Pancreas (tissue), 10 donors: ENCODE data around the gene MOV10L1. TPM values are rescaled to one million over a fixed set of nuclear protein-coding genes. Genes with fewer than 3 reads are reported as not detected.

ENCODE experiments used
- ATAC-seq, 4 donors: fragments of 200-7000 bp; cut with Tn5 transposase; one replicate each; pipeline versions ENCODE4 v1.8.0 to v1.9.1; 2020; ENCODE audit warnings: mild to moderate bottlenecking in 4 of 4, moderate library complexity in 4 of 4
- DNase-seq, 6 donors: peaks; one replicate each; pipeline ENCODE4 v3.0.0-alpha.2; 2020
- FAIRE-seq: peaks from 2 replicates; lab custom pipeline; 2012; peaks lifted over from hg19 to GRCh38; lab: Jason Lieb, UNC
- H3K27ac ChIP-seq, 4 donors: fragments of 200-600 bp; sonication (generic); 1 replicate in 3 of 4; 2 replicates in 1 of 4; pipeline versions ENCODE4 v1.5.0 to v1.8.0; 2020
- H3K27me3 ChIP-seq, 4 donors: fragments of 200-600 bp; one replicate each; pipeline ENCODE4 v1.8.0; 2021
- H3K36me3 ChIP-seq, 3 donors: fragments of 200-600 bp; sonication (generic) in 1 of 3; one replicate each; pipeline versions ENCODE4 v1.5.0 to v1.8.0; 2020 to 2021
- H3K4me1 ChIP-seq, 3 donors: fragments of 200-600 bp; one replicate each; pipeline ENCODE4 v1.8.0; 2021
- H3K4me3 ChIP-seq, 4 donors: fragments of 200-600 bp; sonication (generic) in 2 of 4; one replicate each; pipeline versions ENCODE4 v1.5.0 to v1.8.0; 2020 to 2021
- H3K9me3 ChIP-seq, 4 donors: fragments of 200-600 bp; one replicate each; pipeline ENCODE4 v1.8.0; 2021
- WGBS, 2 donors: extraction: QIAGEN DNeasy Blood & Tissue Kit; methylation state at CpG; one replicate each; pipeline ENCODE4 v1.1.7; 2013; 5-methylcytosine and 5-hydroxymethylcytosine counted together
- intact Hi-C, 3 donors: fragments of 100-400 bp; cut with DNase I; formaldehyde crosslinking; loops; one replicate each; pipeline versions ENCODE4 v1.11.1 to v1.14.2; 2022
- polyA plus RNA-seq, 2 donors: library from polyadenylated mRNA; stranded (reverse); fragments of 200-250 nt; gene quantifications; one replicate each; pipeline ENCODE4 v1.2.3, GENCODE V29; 2013
- total RNA-seq, 6 donors: library from RNA; stranded (reverse); fragmentation: NEBNext Ultra II Directional in 4 of 6; extraction: Animal tissue kit (Norgen Biotek cat#: 25700) in 4 of 6; gene quantifications; one replicate each; pipeline versions ENCODE4 v1.2.1 to v1.2.4, GENCODE V29; 2021 to 2023
- TF ChIP-seq, protein P1 (sequence below), 4 donors: fragments of 200-600 bp; sonication (generic) in 3 of 4; IDR thresholded peaks; one replicate each; pipeline versions ENCODE4 v1.5.0 to v1.8.0; 2021; ENCODE audit warnings: antibody characterized with exemption in 4 of 4
- donor health status: healthy with polysubstance abuse.
- donor health status: DM: no; HTN: no; CAD: no; lungs with moderate emphysema.
- donor health status: DM: no; HTN: no; CAD: no.
- donor health status: control.
- donor health status: control.
- donor health status: Bipolar disorder and iron deficiency.
- donor health status: DM: yes; HTN: yes; CAD: no.
- donor health status: DM: no; HTN: no; CAD: no.
- donor health status: DM: no; HTN: no; CAD: no.
- donor health status: DM: yes; HTN: yes; CAD: no.

Gene MOV10L1
- total and polyA plus RNA-seq, 8 donors: 0.09 to 1.9 (median 0.26) TPM; not detected in 1

DNA sequence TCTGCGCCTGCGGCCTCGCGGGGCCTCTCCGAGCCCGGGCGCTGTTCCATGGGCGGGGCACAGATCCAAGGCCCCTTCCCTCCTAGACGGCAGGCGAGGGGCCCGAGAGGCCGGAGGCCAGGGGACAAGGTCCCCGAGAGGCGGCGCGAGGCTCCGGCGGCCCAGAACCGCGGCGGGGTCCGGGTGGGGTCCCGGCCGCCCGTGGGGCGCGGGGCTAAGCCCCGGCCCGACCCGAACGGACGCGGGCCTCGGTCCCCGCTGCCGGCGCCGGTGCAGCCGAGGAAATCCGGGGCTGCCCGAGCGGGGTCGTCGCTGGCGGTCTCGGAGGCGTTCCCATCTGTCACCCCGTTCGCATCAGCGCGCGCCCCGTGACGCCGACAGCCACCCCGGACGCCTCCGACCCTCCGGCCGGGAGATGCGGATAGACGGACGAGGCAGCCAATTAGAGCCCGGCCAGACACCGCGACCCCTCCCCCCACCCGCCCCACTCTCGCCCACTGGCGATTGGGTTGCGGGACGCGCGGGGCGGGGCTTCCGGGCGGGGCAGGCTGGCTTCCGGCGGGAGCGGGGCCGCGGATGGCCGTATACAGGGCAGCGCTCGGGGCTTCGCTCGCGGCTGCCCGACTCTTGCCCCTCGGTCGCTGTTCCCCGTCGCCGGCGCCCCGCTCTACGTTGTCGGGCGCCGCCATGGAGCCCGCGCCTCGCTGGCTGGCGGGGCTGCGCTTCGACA is 110.8 kb downstream of the MOV10L1 start, which contains the start of gene SELENOO:
SELENOO (plus strand) TSS at position 551 of the 730 bp plus-strand sequence; CDS start at position 577, 26 bp downstream.
- ATAC-seq (peak; percentile 89 to 92 (median 90)), FAIRE-seq (no peak), DNase-seq (peak; percentile 87 to 96 (median 93))
- Histone ChIP-seq H3K4me3 (peak within 1 kb of the TSS; percentile 61 to 86 (median 82)), H3K27ac (peak within 1 kb of the TSS; percentile 45 to 64 (median 59)), H3K36me3 (peaks cover 0 to 23% (median 0%) of the 10 kb centered on the region in 3 donors), H3K27me3 (no peaks in the 10 kb centered on the region), H3K4me1 (peaks cover 0 to 13% (median 6%) of the 10 kb centered on the region in 3 donors), H3K9me3 (no peaks in the 10 kb centered on the region)
- TF ChIP-seq, protein P1, sequence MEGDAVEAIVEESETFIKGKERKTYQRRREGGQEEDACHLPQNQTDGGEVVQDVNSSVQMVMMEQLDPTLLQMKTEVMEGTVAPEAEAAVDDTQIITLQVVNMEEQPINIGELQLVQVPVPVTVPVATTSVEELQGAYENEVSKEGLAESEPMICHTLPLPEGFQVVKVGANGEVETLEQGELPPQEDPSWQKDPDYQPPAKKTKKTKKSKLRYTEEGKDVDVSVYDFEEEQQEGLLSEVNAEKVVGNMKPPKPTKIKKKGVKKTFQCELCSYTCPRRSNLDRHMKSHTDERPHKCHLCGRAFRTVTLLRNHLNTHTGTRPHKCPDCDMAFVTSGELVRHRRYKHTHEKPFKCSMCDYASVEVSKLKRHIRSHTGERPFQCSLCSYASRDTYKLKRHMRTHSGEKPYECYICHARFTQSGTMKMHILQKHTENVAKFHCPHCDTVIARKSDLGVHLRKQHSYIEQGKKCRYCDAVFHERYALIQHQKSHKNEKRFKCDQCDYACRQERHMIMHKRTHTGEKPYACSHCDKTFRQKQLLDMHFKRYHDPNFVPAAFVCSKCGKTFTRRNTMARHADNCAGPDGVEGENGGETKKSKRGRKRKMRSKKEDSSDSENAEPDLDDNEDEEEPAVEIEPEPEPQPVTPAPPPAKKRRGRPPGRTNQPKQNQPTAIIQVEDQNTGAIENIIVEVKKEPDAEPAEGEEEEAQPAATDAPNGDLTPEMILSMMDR (IDR thresholded peaks at IDR 0.05): no peak
- 0% methylated on average over 50 to 105 of the region's 105 CpGs for WGBS, 2 donors
- intact Hi-C loops: no loop called here

GRCh38 chr22:50201191-50202129 is 111.7 kb downstream of the MOV10L1 start:
- ATAC-seq (peak; percentile 32 to 63 (median 43)), FAIRE-seq (no peak), DNase-seq (peak in 3 of 6 donors; percentile 58 to 88 (median 72))
- Histone ChIP-seq H3K9me3 (no peaks in the 10 kb centered on the region), H3K27me3 (no peaks in the 10 kb centered on the region), H3K4me1 (peaks cover 0 to 13% (median 6%) of the 10 kb centered on the region in 3 donors), H3K36me3 (peaks cover 0 to 16% (median 0%) of the 10 kb centered on the region in 3 donors), H3K27ac (peak overlapping the region; percentile 13 to 64 (median 52)), H3K4me3 (peak overlapping the region; percentile 61 to 86 (median 82))
- 1 to 2% methylated on average over 73 to 115 of the region's 115 CpGs for WGBS, 2 donors
- intact Hi-C loops: no loop called here
- TF ChIP-seq, protein P1 (IDR thresholded peaks at IDR 0.05): no peak

- H3K4me1 ChIP-seq: peaks cover 0 to 13% (median 6%) of the 10 kb centered on the region in 3 donors
- H3K27me3 ChIP-seq: no peaks in the 10 kb centered on the region
- no peaks in the 10 kb centered on the region for H3K9me3 ChIP-seq
- DNase-seq (peak in 2 of 6 donors; percentile 27 to 41), FAIRE-seq (no peak), ATAC-seq (no peak)
- peaks cover 0 to 13% (median 0%) of the 10 kb centered on the region in 3 donors for H3K36me3 ChIP-seq
- WGBS, 2 donors: 32 to 50% methylated on average over 13 of the region's 13 CpGs
- TF ChIP-seq, protein P1 (IDR thresholded peaks at IDR 0.05): no peak
- intact Hi-C loops: no loop called here
- no peak overlapping the region for H3K27ac ChIP-seq
- peak overlapping the region; percentile 61 to 86 (median 82) for H3K4me3 ChIP-seq
These were observed 112.4 kb downstream of the MOV10L1 start for GRCh38 chr22:50202130-50202666.

- H3K27ac ChIP-seq: no peak overlapping the region
- intact Hi-C loops: no loop called here
- FAIRE-seq (no peak), ATAC-seq (no peak), DNase-seq (no peak)
- no peaks in the 10 kb centered on the region for H3K9me3 ChIP-seq
- 93 to 97% methylated on average over 1 of the region's 1 CpG for WGBS, 2 donors
- H3K27me3 ChIP-seq: no peaks in the 10 kb centered on the region
- TF ChIP-seq, protein P1 (IDR thresholded peaks at IDR 0.05): no peak
- H3K4me3 ChIP-seq: no peak overlapping the region
- H3K4me1 ChIP-seq: peaks cover 0 to 13% (median 6%) of the 10 kb centered on the region in 3 donors
- peaks cover 0 to 12% (median 0%) of the 10 kb centered on the region in 3 donors for H3K36me3 ChIP-seq
These were observed 113.5 kb downstream of the MOV10L1 start for GRCh38 chr22:50203288-50203687.
